Measurements from ENCODE around the gene HACD3.
A peak's percentile ranks its signal among the peaks of the same experiment; 100 is the strongest.
"Not testable (repeated sequence)": the region's sequence is repeated elsewhere in the genome, so short reads cannot be mapped to it uniquely, and the experiment has no call there.

HACD3 gene

GRCh38 chr15:65610871-65611718, 80.8 kb downstream of the HACD3 start, which contains the start of gene INTS14:
Gene INTS14, minus strand, starts transcription at chr15:65611131. Its CDS starts 3,751 bp downstream, at chr15:65607380.
- peak; percentile 99 for DNase-seq

GRCh38 chr15:65611888-65612615, 81.8 kb downstream of the HACD3 start:
- no peak for DNase-seq

- DNase-seq: peak; percentile 23
Measured at GRCh38 chr15:65612616-65612946, 82.3 kb downstream of the HACD3 start.

GRCh38 chr15:65612949-65613744, 82.9 kb downstream of the HACD3 start:
- DNase-seq: no peak

GRCh38 chr15:65615887-65616286, 85.6 kb downstream of the HACD3 start:
- DNase-seq: not testable (repeated sequence)

GRCh38 chr15:65618560-65619109, 88.4 kb downstream of the HACD3 start:
- DNase-seq: no peak

GRCh38 chr15:65619626-65620290, 89.5 kb downstream of the HACD3 start:
- peak; percentile 64 for DNase-seq

GRCh38 chr15:65620833-65621232, 90.6 kb downstream of the HACD3 start:
- no peak for DNase-seq

GRCh38 chr15:65621638-65622037, 91.4 kb downstream of the HACD3 start, which contains the start of gene SLC24A1:
Gene SLC24A1, plus strand, starts transcription at chr15:65621938. Its CDS starts 2,143 bp downstream, at chr15:65624081.
- peak; percentile 80 for DNase-seq

GRCh38 chr15:65623103-65623502, 92.8 kb downstream of the HACD3 start:
- DNase-seq: no peak

GRCh38 chr15:65626856-65627255, 96.6 kb downstream of the HACD3 start:
- DNase-seq: peak; percentile 12

Measured in NCI-H82 (cell line).